ENCODE measurements around the gene CLMP. TPM values are rescaled to one million over a fixed set of nuclear protein-coding genes. Genes with fewer than 3 reads are reported as not detected.

Gene CLMP
- total RNA-seq, 3 donors from 2014 or later, result 4.7 to 84.9 (median 11.0) TPM

DNA sequence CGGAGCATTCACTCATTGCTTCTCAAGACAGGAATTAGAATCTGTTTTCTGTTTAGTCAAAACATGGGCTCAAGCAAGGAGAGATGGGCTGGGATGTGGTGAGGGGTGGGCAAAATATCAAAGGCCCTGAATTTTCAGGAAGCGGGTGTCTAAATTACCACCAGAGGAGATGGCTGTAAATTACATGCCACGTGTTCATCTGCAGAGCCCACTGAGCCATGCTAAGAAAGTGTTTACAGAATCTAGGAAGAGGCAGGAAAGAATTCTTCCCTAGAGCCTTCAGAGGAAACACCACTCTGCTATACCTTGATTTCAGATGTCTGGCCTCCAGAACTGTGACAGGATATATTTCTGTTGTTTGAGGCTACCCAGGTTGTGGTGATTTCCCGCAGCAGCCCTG is 46.1 kb downstream of the CLMP start:
- H3K9me3 ChIP-seq, result no peaks in the 10 kb centered on the region
- TF ChIP-seq, protein P1, sequence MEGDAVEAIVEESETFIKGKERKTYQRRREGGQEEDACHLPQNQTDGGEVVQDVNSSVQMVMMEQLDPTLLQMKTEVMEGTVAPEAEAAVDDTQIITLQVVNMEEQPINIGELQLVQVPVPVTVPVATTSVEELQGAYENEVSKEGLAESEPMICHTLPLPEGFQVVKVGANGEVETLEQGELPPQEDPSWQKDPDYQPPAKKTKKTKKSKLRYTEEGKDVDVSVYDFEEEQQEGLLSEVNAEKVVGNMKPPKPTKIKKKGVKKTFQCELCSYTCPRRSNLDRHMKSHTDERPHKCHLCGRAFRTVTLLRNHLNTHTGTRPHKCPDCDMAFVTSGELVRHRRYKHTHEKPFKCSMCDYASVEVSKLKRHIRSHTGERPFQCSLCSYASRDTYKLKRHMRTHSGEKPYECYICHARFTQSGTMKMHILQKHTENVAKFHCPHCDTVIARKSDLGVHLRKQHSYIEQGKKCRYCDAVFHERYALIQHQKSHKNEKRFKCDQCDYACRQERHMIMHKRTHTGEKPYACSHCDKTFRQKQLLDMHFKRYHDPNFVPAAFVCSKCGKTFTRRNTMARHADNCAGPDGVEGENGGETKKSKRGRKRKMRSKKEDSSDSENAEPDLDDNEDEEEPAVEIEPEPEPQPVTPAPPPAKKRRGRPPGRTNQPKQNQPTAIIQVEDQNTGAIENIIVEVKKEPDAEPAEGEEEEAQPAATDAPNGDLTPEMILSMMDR (IDR thresholded peaks at IDR 0.05), result no peak

DNA sequence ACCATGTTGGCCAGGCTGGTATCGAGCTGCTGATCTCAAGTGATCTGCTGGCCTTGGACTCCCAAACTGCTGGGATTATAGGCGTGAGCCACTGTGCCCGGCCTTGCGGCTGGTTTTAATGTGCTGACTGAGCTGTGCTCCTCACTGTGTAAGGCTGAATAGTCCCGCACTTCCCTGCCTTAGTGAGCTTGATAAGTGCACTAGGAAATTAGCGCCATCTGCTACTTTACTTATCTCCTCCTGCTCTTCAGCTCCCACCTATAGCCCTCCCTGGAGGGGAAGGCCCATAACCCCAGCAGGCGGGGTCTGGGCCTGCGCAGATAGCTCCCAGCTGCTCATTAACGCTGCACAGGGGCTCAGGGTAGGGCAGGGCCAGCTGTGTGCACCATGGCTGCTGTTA is 49.4 kb downstream of the CLMP start:
- H3K9me3 ChIP-seq, result no peaks in the 10 kb centered on the region
- DNase-seq (no peak), ATAC-seq (no peak)
- intact Hi-C loops (cut with DNase I, micrococcal nuclease), result no loop called here
- no peaks in the 10 kb centered on the region for H3K4me1 ChIP-seq (ENCODE audit: low read depth)
- H3K36me3 ChIP-seq (ENCODE audit: low read depth), result no peaks in the 10 kb centered on the region
- H3K4me3 ChIP-seq, result no peak overlapping the region
- TF ChIP-seq, protein P1 (IDR thresholded peaks at IDR 0.05), result no peak

More for the DNA sequence above, 46.1 kb downstream of the CLMP start:
- intact Hi-C loops (cut with DNase I, micrococcal nuclease), result no loop called here
- no peaks in the 10 kb centered on the region for H3K4me1 ChIP-seq (ENCODE audit: low read depth)
- no peak overlapping the region for H3K4me3 ChIP-seq
- ATAC-seq, result no peak
- no peak for DNase-seq
- no peaks in the 10 kb centered on the region for H3K36me3 ChIP-seq (ENCODE audit: low read depth)

DNA sequence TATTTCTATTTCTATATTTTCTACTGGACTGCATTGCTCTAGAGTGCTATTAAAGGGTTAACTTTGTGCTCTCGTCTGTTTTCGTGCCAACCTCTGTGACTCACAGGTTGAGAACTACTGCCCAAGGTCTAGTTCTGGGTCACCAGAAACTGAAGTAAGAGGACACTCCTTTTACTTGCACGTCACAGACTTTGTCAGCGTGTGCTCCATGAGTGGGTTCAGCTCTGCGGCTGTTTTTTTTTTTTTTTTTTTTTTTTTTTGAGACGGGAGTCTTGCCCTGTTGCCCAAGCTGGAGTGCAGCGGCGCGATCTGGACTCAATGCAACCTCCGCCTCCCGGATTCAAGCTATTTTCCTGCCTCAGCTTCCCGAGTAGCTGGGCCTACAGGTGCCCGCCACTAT is 49.8 kb downstream of the CLMP start:
- peak; percentile 38 for ATAC-seq
- intact Hi-C loops (cut with DNase I, micrococcal nuclease), result no loop called here
- H3K4me3 ChIP-seq, result no peak overlapping the region

DNA sequence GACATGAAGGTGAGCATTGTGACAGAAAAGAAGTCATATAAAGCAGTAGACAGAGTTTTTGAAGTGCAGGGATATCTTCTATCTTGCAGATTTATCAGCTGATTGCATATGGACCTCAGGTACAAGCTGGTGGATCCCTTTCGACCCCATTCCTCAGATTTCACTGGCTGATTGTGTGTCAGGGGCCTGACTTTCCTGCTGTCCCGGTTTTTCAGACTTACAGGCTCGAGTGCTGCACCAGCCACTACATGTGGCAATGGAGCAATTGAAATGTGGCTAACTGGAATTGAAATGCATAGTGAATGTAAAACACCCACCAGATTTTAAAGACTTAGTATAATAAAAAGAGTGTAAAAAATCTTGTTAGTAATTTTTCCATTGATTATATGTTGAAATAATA is 50.3 kb downstream of the CLMP start:
- TF ChIP-seq, protein P1 (IDR thresholded peaks at IDR 0.05), result no peak
- no peaks in the 10 kb centered on the region for H3K4me1 ChIP-seq (ENCODE audit: low read depth)
- intact Hi-C loops (cut with DNase I, micrococcal nuclease), result no loop called here
- no peaks in the 10 kb centered on the region for H3K9me3 ChIP-seq
- DNase-seq, result no peak
- H3K36me3 ChIP-seq (ENCODE audit: low read depth), result no peaks in the 10 kb centered on the region
- no peak overlapping the region for H3K4me3 ChIP-seq
- no peak for ATAC-seq

More for the DNA sequence above, 49.8 kb downstream of the CLMP start:
- Histone ChIP-seq H3K36me3 (ENCODE audit: low read depth) (no peaks in the 10 kb centered on the region), H3K9me3 (no peaks in the 10 kb centered on the region), H3K4me1 (ENCODE audit: low read depth) (no peaks in the 10 kb centered on the region)
- DNase-seq, result no peak
- TF ChIP-seq, protein P1 (IDR thresholded peaks at IDR 0.05), result no peak

DNA sequence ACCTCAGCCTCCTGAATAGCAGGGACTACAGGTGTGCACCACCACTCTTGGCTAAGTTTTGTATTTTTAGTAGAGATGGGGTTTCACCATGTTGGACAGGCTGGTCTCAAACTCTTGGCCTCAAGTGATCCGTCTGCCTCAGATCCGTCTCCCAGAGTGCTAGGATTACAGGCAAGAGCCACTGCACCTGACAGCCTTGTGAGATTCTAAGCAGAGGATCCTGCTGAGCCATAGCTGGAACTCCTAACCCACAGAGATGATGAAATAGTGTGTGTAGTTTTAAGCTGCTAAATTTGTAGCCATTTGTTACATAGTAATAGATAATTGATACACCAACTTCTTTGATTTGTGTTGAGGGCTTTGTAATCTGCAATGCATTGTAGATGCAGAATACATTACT is 51.1 kb downstream of the CLMP start:
- Histone ChIP-seq H3K36me3 (ENCODE audit: low read depth) (no peaks in the 10 kb centered on the region), H3K4me3 (no peak overlapping the region), H3K9me3 (no peaks in the 10 kb centered on the region), H3K4me1 (ENCODE audit: low read depth) (no peaks in the 10 kb centered on the region)
- ATAC-seq, result no peak
- TF ChIP-seq, protein P1 (IDR thresholded peaks at IDR 0.05), result no peak
- DNase-seq, result no peak
- intact Hi-C loops (cut with DNase I, micrococcal nuclease), result no loop called here

DNA sequence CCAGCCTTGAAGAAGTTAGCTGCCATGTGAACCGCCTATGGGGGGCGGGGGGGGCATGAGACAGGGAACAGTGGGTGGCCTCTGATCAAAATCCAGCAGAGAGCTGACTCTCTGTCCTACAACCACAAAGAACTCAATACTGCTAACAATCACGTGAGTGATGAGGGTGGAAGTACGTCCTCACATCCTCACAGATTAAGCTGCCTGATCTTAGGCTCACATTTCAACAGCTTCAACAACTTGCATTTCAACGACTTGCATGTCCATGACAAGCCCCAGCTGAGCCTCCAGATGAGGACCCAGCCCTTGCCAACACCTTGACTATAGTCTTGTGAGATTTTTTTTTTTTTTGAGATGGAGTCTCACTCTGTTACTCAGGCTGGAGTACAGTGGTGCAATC is 51.6 kb downstream of the CLMP start:
- TF ChIP-seq, protein P1 (IDR thresholded peaks at IDR 0.05), result no peak
- Histone ChIP-seq H3K36me3 (ENCODE audit: low read depth) (no peaks in the 10 kb centered on the region), H3K9me3 (no peaks in the 10 kb centered on the region), H3K4me3 (no peak overlapping the region), H3K4me1 (ENCODE audit: low read depth) (no peaks in the 10 kb centered on the region)
- intact Hi-C loops (cut with DNase I, micrococcal nuclease), result no loop called here
- no peak for ATAC-seq
- DNase-seq, result no peak

All from mucosa of descending colon (tissue), 3 donors.